Activated CD4-positive, alpha-beta T cell treated with anti-CD3 and anti-CD28 coated beads for 24 hours (primary cell): ENCODE measurements around the gene COQ7.

Experiments used
- DNase-seq, 2 donors: peaks; one replicate each; pipeline ENCODE4 v3.0.0-alpha.2; 2020; ENCODE audit warnings: low read depth in 2 of 2

The COQ7 gene

DNA sequence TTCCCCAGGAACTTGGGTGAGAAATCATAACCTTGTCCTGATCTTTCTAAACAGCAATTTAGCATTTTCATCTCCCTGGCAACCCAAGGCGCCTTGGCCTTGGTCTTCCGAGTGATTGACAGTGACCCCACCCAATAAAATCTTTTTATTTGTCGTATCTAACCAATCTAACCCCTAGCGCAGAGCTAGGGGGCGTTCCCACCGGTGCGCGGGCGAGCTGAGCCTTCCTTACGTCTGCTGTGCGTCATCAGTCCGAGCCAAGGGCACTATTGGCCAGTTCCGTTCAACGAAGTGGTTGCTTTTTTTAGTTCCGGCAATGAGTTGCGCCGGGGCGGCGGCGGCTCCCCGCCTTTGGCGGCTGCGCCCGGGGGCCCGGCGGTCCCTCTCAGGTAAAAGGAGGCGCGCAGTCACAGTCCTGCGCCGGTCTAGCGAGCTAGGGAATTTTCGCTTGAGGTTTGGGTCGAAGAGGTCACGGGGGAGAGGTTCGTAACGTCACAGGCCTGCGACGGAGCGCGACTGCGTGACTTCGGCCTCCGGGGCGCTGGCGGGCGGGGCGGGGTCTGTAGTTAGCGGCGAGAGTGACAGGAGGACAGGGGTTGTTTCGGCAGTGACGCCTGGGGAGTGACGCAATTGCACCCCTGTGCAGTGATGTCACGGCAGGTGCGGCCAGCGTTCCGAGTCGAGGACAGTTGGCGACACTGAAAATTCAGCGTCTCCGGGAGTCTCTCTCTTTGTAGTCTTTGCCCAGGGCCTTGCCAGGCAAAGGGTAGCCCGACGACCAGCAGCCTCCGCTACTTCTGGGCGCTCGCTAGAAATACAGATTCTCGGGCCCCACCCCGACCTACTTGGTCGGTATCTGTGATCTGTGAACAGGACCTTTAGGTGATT, at the start of gene COQ7:
Gene COQ7 (plus strand): TSS at position 266 of the 888 bp plus-strand sequence. CDS start 51 bp downstream, at position 317.
- DNase-seq, result peak; percentile 95 to 97

DNA sequence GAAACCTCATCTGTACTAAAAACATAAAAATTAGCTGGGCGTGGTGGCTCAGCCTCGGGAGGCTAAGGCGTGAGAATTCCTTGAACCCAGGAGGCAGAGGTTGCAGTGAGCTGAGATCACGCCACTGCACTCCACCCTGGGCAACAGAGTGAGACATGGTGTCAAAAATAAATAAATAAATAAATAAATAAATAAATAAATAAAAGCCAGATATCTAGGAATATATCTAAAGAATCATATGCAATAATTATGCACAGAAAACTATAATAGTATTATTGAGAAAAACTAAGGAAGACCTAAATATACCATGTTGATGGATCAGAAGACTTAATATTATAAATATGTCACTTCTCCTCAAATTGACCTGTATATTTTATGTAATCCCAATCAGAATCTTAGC, 46.7 kb upstream of the COQ7 start:
- no peak for DNase-seq

DNA sequence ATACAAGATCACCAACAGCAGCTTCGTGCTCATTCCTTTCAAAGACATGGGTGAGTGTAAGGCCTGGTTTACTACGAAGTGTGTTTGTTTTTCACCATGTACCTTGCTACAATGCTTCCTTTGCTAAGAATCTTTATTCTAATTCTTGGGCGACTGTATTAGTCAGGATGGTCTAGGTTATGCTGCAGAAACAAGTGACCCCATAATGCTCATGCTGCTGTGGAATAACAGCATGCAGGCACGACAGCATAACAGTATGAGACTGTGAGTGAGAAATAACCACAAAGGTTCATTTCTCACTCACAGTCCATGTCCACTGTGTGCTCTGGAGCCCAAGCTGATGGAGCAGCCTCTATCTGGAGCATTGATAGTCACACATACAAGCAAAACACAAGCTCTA, 45.7 kb upstream of the COQ7 start:
- no peak for DNase-seq

DNA sequence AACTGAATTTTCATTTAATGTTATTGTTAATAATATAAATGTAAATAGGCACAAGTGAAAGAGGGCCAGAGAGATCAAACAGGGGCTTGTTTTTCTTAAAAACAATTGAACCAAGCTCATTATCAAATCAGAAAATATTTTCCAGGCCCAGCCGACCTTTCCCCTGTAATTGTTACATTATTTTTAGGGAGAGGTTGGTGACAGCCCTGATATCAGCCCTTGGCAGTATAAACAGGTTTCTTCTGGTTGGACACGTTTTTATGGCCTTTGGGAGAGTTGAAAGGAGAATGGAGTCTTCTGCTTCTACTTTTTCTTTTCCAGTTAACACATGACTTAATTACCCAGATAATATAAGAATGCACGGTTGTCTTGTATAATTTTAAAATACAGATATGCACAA, 40.0 kb upstream of the COQ7 start:
- DNase-seq, result no peak

DNA sequence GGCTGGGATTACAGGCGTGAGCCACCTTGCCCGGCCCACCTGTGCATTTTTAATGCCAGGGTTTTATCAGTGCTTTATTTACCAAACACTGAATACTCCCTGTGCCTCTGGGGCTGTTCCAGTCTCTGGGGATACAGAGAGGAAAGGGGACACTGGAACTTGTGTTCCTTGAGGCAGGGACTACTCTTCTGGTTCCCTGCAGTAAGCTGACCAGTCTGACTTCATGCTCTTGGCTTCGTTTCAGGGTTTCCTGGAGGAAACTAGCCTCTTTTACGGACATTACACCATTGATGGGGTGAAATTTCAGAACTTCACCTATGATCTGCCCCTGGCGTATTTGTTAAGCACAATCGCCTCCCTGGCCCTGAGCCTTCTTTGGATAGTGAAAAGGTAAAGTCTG, 37.4 kb upstream of the COQ7 start:
- DNase-seq, result no peak

DNA sequence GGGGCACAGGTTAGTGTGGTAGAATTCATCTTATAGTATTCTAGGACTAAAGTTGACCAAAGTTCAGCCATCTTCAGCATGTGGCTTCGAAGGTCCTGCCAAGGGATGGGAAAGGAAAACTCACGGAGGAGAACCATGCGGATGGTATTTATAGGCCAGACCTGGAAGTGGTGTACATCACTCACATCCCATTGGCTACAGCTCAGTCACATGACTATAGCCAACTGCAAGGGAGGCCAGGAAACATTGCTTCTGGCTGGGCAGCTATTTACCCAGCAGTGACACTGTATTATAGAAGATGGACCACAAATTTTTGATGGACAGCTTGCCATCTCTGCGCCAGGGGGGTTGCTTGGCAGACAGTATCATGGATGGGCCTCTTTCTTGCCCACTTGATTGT, 35.7 kb upstream of the COQ7 start:
- DNase-seq, result no peak

DNA sequence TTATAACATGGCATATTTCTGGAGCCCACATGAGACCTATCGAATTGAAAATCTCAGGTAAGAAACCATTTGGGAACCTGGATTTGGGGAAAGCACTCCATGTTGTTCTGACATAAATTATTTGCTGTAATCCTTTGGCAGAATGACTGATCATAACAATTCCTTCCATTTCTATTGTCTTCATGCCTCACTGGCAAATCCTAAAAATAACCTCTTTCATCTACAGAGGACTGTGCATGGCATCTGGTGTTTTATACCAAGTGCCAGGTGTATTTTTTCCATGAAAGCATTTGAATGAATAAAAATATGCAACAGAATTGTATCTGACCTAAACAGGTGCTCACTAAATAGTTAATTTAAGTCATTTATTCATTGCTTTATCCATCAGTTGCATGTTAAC, 33.7 kb upstream of the COQ7 start:
- DNase-seq, result no peak

DNA sequence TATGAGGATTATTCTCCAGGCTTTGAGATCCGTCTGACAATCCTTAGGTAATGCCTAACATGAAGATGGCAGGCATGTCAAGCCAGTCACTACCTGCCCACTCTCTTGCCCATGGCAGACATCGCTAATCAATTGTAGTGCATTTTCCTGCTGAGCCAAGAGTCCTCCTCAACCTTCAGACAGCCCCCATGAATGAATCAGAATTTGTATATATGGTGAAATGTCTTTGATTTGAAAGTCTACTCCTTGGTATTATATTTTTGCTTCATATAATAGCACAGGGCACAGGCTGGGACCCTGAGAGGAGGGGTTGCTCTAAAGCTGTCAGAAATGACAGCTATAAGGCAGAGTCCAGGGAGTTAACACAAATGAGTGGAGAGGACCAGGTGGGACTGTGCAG, 27.0 kb upstream of the COQ7 start:
- no peak for DNase-seq

DNA sequence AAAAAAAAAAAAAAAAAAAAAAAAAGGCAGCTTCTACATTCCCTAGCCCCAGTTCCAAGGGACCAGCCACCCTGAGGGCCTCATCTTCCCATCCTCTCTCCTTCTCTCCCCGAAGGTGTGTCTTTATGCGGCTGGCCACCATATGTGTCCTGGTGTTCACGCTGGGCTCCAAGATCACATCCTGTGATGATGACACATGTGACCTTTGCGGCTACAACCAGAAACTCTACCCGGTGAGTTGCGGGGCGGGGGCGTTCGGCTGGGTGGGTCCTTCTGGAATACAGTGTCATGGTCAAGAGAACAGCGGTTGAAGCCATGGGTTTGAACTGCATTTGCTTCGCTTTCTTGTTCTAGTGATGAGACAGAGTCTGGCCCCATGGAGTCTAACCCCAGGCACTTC, 22.6 kb upstream of the COQ7 start:
- no peak for DNase-seq

DNA sequence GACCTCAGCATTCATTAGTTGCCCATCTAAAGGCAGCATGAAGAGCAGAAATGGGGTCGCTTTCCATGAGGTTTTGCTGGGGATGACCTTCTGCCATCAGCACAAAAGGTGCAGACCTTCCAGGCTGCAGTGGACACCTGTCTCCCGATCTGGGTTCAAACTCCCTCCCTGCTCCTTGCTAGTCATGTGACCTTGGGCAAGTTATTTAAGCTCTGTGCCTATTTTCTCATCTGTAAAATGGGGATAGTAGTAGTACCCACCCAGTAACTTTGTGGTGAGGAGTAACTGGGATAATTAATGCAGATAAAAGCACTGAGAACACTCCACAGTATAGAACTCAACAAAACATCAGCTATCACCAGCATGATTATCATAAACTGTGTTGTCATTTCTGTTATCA, 21.4 kb upstream of the COQ7 start:
- no peak for DNase-seq

DNA sequence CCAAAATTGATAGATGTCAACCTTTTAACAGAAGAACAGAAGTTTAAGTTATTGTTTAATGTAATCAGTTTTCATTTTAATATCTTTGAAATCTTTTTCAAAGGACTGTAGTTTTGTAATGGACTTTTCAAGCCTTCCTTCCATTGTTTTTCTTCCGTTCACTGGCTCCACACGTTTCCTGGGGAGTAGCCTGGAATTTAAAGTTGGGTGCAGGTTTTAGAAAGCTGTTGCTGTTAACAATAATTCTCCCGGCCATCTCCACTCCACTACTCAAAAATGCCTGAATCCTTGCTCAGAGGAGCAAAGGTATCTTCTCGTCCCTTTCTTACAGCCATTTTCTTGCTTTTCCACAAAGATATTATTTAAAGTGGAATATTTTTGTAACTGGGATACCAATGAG, 4.7 kb upstream of the COQ7 start:
- DNase-seq, result no peak

DNA sequence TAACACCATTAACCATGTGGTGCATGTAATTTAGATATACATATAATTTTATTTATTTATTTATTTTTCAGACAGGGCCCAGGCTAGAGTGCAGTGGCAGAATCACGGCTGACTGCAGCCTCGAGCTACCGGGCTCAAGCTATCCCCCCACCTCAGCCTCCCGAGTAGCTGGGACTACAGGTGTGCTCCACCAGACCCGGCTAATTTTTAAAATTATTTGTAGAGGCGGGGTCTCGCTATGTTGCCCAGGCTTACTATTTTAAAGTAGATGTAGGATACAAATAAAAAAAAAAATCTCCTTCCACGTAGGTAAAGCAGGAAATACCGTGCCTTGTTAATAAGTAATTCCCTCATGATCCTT, 446 bp upstream of the COQ7 start:
- no peak for DNase-seq

DNA sequence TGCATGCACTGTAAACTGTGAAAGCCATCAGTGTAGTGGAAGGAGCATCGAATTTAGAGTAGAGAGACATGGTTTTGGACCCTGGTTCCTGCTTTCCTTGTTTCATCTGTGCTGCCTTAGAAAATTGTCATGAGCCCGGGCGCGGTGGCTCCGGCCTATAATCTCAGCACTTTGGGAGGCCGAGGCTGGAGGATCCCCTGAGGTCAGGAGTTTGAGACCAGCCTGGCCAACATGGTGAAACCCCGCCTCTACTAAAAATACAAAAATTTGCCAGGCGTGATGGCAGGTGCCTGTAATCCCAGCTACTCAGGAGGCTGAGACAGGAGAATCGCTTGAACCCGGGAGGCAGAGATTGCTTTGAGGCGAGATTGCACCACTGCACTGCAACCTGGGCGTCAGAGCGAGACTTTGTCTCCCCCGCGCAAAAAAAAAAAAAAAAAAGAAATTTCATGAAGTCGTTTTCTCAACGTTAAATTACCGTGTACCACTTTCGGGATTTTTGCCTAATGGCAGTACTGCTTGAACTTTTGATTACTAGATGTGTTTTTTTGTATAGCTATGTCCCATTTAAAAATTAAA, 912 bp downstream of the COQ7 start:
- no peak for DNase-seq

DNA sequence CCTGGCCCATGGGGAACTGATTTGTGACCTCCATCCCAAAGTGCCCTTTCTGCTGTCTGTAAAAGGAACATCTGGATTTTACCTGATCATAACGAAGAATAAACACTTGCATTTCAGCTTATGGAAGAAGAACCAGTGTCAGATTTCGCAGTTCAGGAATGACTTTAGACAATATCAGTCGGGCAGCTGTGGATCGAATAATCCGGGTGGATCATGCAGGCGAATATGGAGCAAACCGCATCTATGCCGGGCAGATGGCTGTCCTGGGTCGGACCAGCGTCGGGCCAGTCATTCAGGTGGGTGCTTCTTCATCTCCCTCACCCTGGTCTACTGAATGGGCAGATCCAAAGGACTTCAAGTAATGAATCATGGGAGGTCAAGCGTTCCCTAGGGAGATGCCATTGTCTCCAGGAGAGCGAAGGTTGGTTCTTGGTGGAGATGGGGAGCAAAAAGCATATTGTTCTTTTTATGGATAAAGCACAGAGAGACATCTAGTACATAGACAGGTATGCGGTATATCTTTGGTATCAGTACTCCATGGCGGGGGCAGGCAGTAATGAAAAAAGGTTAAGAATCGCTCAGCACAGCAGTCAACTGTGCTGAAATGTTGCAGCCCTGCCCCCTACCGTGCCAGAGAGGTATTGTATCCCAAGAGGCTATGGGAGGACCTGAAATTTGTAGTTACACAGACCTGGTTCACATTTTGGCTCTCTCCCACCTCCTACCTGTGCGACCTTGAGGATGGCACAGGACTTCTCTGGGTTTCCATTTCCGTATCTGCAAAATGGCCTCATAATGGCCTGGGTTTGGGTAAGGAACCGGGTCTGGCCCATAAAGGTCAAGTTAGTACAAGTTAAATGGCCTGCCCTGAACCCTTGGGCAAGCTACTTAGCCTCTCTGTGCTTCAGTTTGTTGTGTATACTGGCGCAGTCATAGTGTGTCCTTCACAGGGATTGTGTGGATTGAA, 4.7 kb downstream of the COQ7 start:
- peak; percentile 43 to 46 for DNase-seq

DNA sequence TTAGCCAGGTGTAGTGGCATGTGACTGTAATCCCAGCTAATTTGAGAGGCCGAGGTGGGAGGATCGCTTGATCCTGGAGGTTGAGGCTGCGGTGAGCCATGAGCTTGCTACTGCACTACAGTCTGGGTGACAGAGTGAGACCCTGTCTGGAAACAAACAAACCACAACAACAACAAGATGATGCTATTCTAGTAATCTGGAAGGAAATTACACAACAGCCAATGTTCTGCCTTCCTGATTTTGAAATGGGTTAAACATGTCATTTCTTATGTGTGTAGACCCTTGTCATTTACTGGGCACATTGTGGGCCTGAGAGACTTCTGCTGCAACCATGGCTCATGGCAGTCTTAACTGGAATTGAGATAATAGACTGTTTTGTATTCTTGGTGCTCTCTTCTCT, 5.9 kb downstream of the COQ7 start:
- no peak for DNase-seq

DNA sequence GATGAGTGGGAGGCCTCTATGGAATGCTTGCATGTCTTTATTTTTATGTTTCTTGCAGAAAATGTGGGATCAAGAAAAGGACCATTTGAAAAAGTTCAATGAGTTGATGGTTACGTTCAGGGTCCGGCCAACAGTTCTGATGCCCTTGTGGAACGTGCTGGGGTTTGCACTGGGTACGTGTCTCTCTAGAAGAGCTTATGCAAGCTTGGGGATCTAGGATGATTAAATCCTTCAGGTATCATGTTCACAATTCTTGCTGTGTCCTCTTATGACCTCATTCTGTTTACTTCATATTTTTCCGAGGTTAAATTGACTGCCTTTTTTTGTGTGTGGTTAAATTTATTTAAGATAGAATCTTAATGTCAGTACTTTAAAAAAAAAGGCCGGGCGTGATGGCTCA, 6.4 kb downstream of the COQ7 start:
- no peak for DNase-seq

DNA sequence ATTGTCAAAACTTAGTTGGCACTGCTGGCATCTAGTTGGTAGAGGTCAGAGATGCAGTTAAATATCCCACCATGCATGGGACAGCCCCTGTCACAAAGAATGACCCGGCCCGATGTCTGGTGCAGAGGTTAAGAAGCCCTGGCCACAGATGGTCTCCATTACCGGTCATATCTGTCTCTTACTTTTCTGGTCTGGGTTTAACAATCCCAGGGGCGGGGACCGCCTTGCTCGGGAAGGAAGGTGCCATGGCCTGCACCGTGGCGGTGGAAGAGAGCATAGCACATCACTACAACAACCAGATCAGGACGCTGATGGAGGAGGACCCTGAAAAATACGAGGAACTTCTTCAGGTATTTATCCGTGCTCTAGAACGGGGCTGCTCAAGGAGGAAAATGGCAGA, 8.1 kb downstream of the COQ7 start:
- no peak for DNase-seq

DNA sequence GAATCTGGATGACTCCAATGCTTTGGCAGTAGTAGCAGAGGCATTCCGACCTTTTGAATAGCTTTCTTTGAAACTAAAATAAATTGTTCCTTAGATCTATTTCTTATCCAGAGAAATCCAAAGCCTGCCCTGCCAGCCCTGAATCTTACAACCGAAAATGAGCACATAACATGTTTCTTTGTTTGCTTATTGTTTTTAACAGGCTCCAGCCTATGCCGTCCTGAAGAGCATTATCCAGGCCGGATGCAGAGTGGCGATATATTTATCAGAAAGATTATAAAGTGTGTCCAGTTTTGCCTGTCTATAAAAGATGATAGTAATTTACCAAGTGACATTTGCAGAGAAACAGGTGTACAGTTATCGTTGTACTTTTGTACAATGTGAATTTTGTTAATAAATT, 10.5 kb downstream of the COQ7 start:
- DNase-seq, result no peak

DNA sequence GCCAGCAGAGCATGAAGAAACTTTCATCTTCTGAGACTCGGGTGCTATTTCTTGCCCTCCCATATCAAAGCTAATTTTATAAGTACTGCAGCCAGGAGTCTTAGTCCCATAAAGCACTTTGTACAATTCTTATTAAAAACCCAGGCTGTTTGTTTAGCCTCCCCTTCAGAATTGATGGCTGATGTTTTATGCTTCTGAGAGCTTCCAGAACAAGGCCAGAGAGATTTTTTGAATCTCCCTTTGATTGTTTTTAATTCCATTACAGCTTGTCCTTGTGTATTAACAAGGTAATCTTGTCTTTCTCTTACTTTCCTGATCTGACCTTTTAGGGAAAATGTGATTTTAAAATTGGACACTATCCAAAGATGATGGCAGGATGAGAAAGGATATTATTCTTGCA, 16.3 kb downstream of the COQ7 start:
- no peak for DNase-seq

DNA sequence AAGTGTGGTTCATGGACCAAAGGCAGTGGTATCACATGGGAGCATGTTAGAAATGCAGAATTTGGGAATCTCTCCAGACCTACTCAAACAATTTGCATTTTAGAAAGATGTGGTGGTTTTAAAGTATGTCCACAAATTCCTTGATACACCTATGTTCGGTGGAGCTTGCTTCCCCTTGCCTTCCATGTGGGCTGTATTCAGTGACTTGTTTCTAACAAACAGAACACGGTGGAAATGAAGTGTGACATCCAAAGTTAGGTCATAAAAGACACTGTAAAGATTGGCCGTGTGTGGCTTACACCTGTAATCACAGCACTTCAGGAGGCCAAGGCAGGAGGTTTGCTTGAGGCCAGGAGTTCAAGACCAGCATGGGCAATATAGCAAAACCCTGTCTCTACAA, 16.7 kb downstream of the COQ7 start:
- DNase-seq, result no peak

DNA sequence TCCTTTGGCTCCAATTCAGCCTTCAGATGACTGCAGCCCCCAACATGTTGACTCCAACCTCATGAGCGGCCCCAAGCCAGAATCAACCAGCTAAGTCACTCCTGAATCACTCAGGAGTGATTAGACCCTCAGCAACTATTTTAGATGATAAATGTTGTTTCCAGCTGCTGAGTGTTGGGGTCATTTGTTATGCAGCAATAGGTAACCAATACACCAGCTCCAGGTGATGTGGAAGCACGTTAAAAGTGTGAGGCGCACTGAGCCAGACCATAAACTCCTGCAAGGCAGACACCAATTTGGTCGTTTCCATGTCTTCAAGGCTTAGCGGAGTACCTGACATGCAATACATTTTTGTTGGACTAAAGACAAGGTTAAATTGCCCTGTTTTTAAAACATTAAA, 17.5 kb downstream of the COQ7 start:
- no peak for DNase-seq

DNA sequence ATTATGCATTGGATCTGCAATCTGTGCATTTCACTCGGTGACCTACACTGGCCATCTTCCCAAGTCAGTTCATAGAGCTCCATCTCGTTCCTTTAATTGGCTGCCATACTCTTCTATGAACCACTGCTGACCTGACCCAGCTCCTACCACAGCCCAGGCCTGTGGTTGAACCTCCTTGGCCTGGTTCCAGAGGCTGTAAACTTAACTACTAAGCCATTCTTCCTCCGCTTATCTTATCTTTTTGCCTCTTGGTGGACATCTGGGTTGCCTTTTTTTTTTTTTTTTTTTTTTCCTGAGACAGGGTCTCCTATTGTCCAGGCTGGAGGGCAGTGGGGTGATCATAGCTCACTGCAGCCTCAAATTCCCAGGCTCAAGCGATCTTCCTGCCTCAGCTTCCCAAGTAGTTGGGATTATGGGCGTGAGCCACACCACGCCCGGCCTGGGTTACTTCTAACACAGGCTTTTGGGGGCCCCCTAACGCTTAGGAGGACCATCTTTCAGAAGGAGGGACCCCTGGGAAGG, 18.3 kb downstream of the COQ7 start:
- DNase-seq, result no peak
